Memory B cell (primary cell): ENCODE measurements around the gene ABHD16A.

ENCODE experiments used
- ATAC-seq: fragments of 150-1000 bp; cut with Tn5 transposase; 2 replicates; pipeline ENCODE4 v1.10.0; 2021; ENCODE audit warnings: low read depth, mild to moderate bottlenecking, moderate library complexity
- DNase-seq, 2 donors: peaks; one replicate each; pipeline ENCODE4 v3.0.0; 2022; ENCODE audit warnings: low spot score in 2 of 2
- H3K27ac Mint-ChIP-seq: one replicate; pipeline ENCODE4 v1.8.0; 2022; ENCODE audit warnings: mild to moderate bottlenecking, moderate library complexity, mixed read lengths
- H3K27me3 Mint-ChIP-seq: one replicate; pipeline ENCODE4 v1.8.0; 2022; ENCODE audit warnings: mixed read lengths
- H3K36me3 Mint-ChIP-seq: one replicate; pipeline ENCODE4 v1.8.0; 2022; ENCODE audit warnings: mild to moderate bottlenecking, mixed read lengths
- H3K4me1 Mint-ChIP-seq: one replicate; pipeline ENCODE4 v1.8.0; 2022; ENCODE audit warnings: mixed read lengths
- H3K4me3 Mint-ChIP-seq: one replicate; pipeline ENCODE4 v1.8.0; 2022; ENCODE audit warnings: mild to moderate bottlenecking, moderate library complexity, mixed read lengths
- H3K9me3 Mint-ChIP-seq: one replicate; pipeline ENCODE4 v1.8.0; 2022; ENCODE audit warnings: mixed read lengths

ABHD16A gene

GRCh38 chr6:31736768-31737314 lies 33.7 kb upstream of the ABHD16A start:
- Mint-ChIP-seq H3K36me3 (peaks cover 14% of the 10 kb centered on the region), H3K27me3 (no peaks in the 10 kb centered on the region), H3K4me1 (peaks cover 57% of the 10 kb centered on the region), H3K9me3 (no peaks in the 10 kb centered on the region), H3K4me3 (peak overlapping the region; percentile 100), H3K27ac (peak overlapping the region; percentile 97)
- ATAC-seq (no peak), DNase-seq (no peak)

GRCh38 chr6:31736021-31736767 lies 33.1 kb upstream of the ABHD16A start, which contains the start of gene CLIC1:
TSS of gene CLIC1 (minus strand) at chr6:31736530. CDS start at chr6:31736300, 230 bp downstream.
- peak within 1 kb of the TSS; percentile 97 for H3K27ac Mint-ChIP-seq
- H3K4me3 Mint-ChIP-seq = peak within 1 kb of the TSS; percentile 100
- peaks cover 54% of the 10 kb centered on the region for H3K4me1 Mint-ChIP-seq
- peaks cover 17% of the 10 kb centered on the region for H3K36me3 Mint-ChIP-seq
- ATAC-seq (peak; percentile 30), DNase-seq (peak; percentile 53 to 56)
- no peaks in the 10 kb centered on the region for H3K9me3 Mint-ChIP-seq
- no peaks in the 10 kb centered on the region for H3K27me3 Mint-ChIP-seq

- ATAC-seq (no peak), DNase-seq (no peak)
- Mint-ChIP-seq H3K9me3 (no peaks in the 10 kb centered on the region), H3K36me3 (peaks cover 22% of the 10 kb centered on the region), H3K4me1 (peaks cover 49% of the 10 kb centered on the region), H3K27ac (peak overlapping the region; percentile 97), H3K27me3 (no peaks in the 10 kb centered on the region), H3K4me3 (peak overlapping the region; percentile 100)
These were observed 31.8 kb upstream of the ABHD16A start for GRCh38 chr6:31734821-31735406.

DNA sequence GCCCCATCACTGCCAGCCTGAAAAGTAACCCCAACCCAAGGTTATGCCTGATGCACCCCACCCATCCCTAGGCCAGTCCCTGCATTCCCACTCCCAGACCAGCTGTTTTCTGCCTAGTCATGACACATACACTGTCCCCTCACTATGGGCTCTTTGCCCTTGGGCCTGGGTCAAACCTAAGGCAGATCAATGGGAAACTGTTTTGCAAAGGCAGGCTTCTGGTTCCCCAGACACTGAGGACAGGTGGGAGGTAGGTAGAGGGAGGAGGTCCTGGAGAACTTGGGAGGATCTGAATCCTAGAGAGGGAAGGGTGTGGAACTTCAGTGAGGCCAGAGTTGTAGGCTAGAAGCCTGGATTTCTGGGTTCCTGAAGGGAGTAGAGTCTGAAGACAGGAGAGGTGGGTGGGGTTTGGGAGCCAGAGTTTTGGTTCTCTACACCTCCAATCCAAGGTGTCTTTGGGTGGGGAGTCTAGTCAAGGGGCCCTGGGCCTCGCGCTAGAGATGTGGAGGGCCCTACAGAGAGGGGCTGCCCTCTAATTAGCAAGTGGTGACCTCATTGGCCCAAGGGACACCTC lies 31.2 kb upstream of the ABHD16A start:
- Mint-ChIP-seq H3K36me3 (peaks cover 22% of the 10 kb centered on the region), H3K4me1 (peaks cover 48% of the 10 kb centered on the region), H3K4me3 (peak overlapping the region; percentile 100), H3K27me3 (no peaks in the 10 kb centered on the region), H3K27ac (peak overlapping the region; percentile 97), H3K9me3 (no peaks in the 10 kb centered on the region)
- DNase-seq = no peak
- ATAC-seq = no peak

GRCh38 chr6:31733734-31734133 lies 30.6 kb upstream of the ABHD16A start:
- peaks cover 46% of the 10 kb centered on the region for H3K4me1 Mint-ChIP-seq
- peak overlapping the region; percentile 100 for H3K4me3 Mint-ChIP-seq
- H3K27me3 Mint-ChIP-seq = no peaks in the 10 kb centered on the region
- peaks cover 22% of the 10 kb centered on the region for H3K36me3 Mint-ChIP-seq
- no peak for ATAC-seq
- no peak for DNase-seq
- H3K27ac Mint-ChIP-seq = no peak overlapping the region
- H3K9me3 Mint-ChIP-seq = no peaks in the 10 kb centered on the region

GRCh38 chr6:31732029-31732428 lies 28.9 kb upstream of the ABHD16A start:
- Mint-ChIP-seq H3K27ac (no peak overlapping the region), H3K4me3 (no peak overlapping the region), H3K9me3 (no peaks in the 10 kb centered on the region), H3K27me3 (no peaks in the 10 kb centered on the region), H3K36me3 (peaks cover 28% of the 10 kb centered on the region), H3K4me1 (peaks cover 42% of the 10 kb centered on the region)
- DNase-seq (no peak), ATAC-seq (no peak)

GRCh38 chr6:31730631-31731086 lies 27.5 kb upstream of the ABHD16A start:
- no peak for DNase-seq
- no peak for ATAC-seq
- Mint-ChIP-seq H3K36me3 (peaks cover 39% of the 10 kb centered on the region), H3K27ac (peak overlapping the region; percentile 90), H3K4me3 (peak overlapping the region; percentile 100), H3K9me3 (no peaks in the 10 kb centered on the region), H3K27me3 (no peaks in the 10 kb centered on the region), H3K4me1 (peaks cover 50% of the 10 kb centered on the region)

DNA sequence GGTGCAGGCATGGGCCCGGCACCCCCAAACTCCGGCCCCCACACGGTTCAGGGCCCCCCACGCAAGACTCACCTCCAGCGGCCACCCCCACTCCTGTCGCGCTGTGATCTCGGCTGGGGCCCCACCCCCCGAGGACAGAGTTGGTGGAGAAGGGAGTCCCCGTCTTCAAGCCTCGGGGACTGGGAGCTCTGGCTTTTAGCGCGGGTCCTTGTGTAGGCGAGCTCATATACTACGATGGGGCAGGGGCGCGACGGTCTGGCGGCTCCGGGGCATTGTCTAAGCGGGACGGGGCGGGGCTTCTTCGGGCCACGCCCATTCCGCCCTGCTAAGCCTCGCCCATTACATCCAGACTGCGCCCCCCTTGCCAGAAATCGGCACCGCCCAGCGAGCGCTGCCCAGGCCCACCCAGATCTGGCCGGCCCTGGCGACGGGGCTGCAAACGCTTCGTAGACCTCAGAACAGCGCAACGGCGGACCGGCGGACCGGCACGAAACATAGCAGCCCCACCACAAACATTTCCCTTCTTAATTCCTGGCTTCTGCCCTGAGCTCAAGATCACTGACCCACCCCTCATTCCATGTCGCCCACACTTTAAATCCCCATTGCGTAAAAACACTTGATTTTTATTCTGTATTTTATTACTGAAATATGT lies 27.0 kb upstream of the ABHD16A start:
- peak overlapping the region; percentile 100 for H3K4me3 Mint-ChIP-seq
- peak; percentile 77 to 80 for DNase-seq
- peak; percentile 50 for ATAC-seq
- H3K4me1 Mint-ChIP-seq = peaks cover 48% of the 10 kb centered on the region
- peak overlapping the region; percentile 90 for H3K27ac Mint-ChIP-seq
- peaks cover 38% of the 10 kb centered on the region for H3K36me3 Mint-ChIP-seq
- no peaks in the 10 kb centered on the region for H3K27me3 Mint-ChIP-seq
- H3K9me3 Mint-ChIP-seq = no peaks in the 10 kb centered on the region

- peak overlapping the region; percentile 100 for H3K4me3 Mint-ChIP-seq
- ATAC-seq (peak; percentile 67), DNase-seq (peak; percentile 84 to 86)
- H3K9me3 Mint-ChIP-seq = no peaks in the 10 kb centered on the region
- peak overlapping the region; percentile 90 for H3K27ac Mint-ChIP-seq
- H3K4me1 Mint-ChIP-seq = peaks cover 48% of the 10 kb centered on the region
- no peaks in the 10 kb centered on the region for H3K27me3 Mint-ChIP-seq
- peaks cover 36% of the 10 kb centered on the region for H3K36me3 Mint-ChIP-seq
These were observed 26.4 kb upstream of the ABHD16A start for GRCh38 chr6:31729515-31729978.

DNA sequence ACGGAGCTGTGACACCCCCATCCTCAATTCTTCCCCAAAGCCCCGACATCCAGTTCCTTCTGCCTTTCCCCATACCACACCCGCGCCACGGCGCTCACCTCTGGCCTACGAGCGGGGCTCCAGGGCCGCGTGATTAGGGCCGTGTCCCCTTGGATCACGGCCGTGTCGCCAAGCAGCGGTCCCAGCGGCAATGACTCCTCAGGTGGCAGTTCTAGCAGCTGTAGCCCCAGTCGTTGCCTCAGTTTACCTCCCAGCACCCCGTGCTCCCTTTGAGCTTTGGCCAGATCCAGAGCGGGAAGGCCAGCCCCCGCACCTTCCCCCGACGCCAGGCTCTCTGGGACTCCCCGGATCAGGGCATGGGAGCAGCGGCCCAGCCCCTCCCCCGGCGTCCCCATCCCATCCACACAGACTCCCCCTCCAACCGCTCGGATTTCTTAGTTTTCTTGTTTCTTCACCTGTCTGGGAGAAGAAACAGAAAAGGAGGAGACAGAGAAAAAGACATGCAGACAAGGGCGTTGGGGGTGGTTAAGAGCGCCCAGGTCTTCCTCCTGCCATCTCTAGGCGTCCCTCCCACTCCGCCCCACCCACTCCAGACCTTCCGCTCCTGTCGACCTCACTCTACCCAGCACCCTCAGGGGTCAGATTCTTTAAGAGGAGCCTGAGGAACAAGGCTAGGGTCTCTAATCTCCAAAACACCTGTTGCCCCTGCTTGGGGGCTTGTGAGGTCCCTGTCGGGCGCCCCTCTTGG lies 25.8 kb upstream of the ABHD16A start, which contains the start of gene DDAH2:
Gene DDAH2 (minus strand): TSS at position 533 of the 748 bp plus-strand sequence. CDS start 138 bp downstream, at position 395.
- Mint-ChIP-seq H3K27me3 (no peaks in the 10 kb centered on the region), H3K9me3 (no peaks in the 10 kb centered on the region), H3K4me3 (peak within 1 kb of the TSS; percentile 100), H3K27ac (peak within 1 kb of the TSS; percentile 90), H3K36me3 (peaks cover 36% of the 10 kb centered on the region), H3K4me1 (peaks cover 45% of the 10 kb centered on the region)
- DNase-seq (no peak), ATAC-seq (peak; percentile 6)

DNA sequence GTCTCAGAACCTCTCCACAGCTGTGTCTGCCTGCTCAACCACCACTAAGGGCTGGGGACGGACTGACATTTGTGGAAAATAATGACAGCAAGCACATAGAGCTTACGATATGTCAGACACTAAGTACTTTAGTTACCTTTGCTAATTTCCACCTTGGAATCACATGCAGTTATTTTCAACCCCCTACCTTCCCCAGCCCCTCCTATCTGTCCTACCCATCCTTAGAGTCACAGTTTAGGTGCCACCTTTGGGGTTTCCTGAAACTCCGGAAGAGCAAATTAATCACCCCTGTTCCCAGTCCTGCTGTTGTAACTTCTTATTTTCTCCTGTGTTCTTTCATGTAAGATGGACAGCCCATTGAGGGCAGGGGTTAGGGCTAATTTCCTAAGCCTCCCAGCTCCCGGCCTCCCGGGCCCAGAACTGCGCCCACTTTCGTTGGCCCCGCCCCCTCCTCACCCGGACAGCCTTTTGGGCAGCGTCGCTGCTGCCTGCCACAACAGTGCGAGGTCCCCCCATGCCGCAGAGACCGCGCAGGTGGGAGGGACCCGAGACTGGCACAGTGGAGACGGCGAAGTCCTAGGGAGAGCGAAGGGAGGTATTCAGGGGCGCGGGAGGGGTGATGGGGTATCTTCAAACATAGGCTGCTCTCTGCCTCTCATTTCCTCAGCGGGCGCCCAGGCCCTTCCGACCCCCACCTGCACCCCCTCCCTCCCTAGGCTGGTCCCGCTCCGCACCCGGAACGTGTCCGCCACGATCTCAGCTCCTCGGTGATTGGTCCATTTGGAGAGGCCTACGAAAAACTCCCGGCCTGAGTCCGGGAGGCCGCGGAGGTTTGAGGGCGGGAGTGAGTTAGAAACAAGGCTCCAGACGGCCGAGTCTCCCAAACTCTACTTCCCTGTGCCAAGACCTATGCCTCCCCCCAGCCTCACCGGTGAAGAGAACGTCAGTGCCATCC lies 24.9 kb upstream of the ABHD16A start:
- H3K27ac Mint-ChIP-seq = peak overlapping the region; percentile 97
- no peaks in the 10 kb centered on the region for H3K27me3 Mint-ChIP-seq
- H3K4me1 Mint-ChIP-seq = peaks cover 42% of the 10 kb centered on the region
- ATAC-seq (no peak), DNase-seq (no peak)
- peak overlapping the region; percentile 100 for H3K4me3 Mint-ChIP-seq
- peaks cover 28% of the 10 kb centered on the region for H3K36me3 Mint-ChIP-seq
- no peaks in the 10 kb centered on the region for H3K9me3 Mint-ChIP-seq

DNA sequence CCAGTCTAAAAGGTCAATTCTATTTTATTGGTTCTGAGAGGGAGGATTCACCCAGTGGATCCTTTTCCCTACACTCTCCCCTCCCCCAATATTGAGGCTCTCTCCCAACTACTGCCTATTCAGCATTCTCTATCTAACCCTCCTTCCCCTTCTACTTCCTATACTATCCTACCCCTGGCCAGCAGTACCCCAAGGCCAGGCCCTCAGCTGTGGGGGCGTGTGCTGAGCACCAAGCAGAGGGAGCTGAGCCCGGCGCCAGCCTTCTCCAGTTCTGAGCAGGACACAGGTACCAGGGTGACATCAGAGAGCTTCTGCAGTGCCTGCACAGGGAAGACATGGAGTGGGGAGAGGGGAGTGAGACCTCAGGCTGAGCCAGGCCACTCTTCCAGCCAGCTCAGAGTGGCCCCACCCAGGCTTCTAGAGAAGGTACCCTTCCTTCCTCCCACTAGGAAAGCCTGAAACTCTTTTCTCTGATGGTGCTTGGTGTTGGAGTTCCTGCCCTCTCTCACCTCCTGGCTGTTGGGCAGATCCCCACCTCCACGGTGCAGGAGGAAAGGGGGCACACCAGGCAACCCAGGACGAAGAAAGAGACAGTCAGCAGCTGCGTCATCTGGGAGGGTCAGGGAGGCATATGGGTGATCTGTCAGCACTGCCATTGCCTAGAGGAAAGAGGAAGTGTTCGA lies 24.1 kb upstream of the ABHD16A start:
- H3K27ac Mint-ChIP-seq = peak overlapping the region; percentile 97
- peaks cover 42% of the 10 kb centered on the region for H3K4me1 Mint-ChIP-seq
- peak; percentile 76 for ATAC-seq
- H3K4me3 Mint-ChIP-seq = peak overlapping the region; percentile 100
- peaks cover 28% of the 10 kb centered on the region for H3K36me3 Mint-ChIP-seq
- peak; percentile 54 to 75 for DNase-seq
- no peaks in the 10 kb centered on the region for H3K9me3 Mint-ChIP-seq
- H3K27me3 Mint-ChIP-seq = no peaks in the 10 kb centered on the region
